Thyroid gland (tissue), 4 donors: ENCODE results near the gene MEF2B.

Experiments
- CTCF ChIP-seq, 6 experiments: fragments of 200-600 bp in 3 of 6; fragments of 450-650 bp in 3 of 6; sonication (generic) in 3 of 6; IDR thresholded peaks; one replicate each; pipeline ENCODE4 v1.5.1; 2016 to 2019; ENCODE audit warnings: antibody characterized with exemption in 6 of 6, mild to moderate bottlenecking in 2 of 6, inconsistent platforms in 1 of 6, moderate library complexity in 1 of 6
- POLR2A ChIP-seq, 2 donors: fragments of 450-650 bp; IDR thresholded peaks; one replicate each; pipeline ENCODE4 v1.6.1; 2017; ENCODE audit warnings: antibody characterized with exemption in 2 of 2, mild to moderate bottlenecking in 2 of 2, moderate library complexity in 1 of 2

DNA sequence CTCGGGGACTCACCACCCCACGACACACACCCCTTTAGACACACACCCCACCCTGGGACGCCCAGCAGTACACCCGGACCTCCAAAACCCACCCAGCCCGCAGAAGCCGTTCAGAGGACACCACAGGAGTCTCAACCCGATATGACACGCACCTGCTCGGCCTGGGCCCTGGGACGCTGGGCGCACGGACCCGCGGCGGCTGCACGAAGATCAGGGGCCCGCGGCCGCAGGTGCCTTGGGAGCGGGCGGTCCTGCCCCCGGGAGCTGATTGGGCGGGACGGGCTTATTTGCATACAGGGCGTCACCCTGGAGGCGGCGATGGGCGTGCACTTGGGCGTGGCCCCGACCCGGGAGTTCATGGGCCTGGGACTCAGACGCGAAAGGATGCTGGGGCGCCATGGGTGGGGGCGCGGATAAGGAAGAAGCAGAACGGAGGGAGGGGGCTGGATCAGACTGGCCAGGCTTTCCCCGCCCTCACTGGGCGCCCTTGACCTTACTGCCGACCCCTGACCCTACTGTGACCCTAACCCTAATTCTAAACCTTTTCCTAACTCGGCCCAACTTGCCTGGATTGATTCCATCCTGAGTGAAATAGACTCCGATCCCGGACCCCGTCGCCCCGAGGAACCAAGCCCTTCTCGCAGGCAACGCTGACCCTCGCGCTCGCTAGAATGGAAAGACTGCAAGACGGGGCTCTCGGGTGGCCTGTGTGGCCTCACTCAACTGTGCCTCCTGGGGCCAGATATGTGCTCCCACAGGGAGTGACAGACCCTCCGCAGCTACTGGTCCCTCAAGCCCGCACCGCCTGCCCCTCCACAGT, at the start of gene MEF2B:
- TF ChIP-seq CTCF (IDR thresholded peaks at IDR 0.05): no peak
- TF ChIP-seq POLR2A (IDR thresholded peaks at IDR 0.05): no peak
